ENCODE data around the gene TMEM132C. TPM values are rescaled to one million over a fixed set of nuclear protein-coding genes. Genes with fewer than 3 reads are reported as not detected.
"Not testable (repeated sequence)": the region's sequence is repeated elsewhere in the genome, so short reads cannot be mapped to it uniquely, and the experiment has no call there.

Gene TMEM132C
- not detected in 2 replicates for total RNA-seq

GRCh38 chr12:128267131-128267622 is at the start of gene TMEM132C:
Gene TMEM132C, plus strand, starts transcription at chr12:128267170. Its CDS starts 233 bp downstream, at chr12:128267403.
- Mint-ChIP-seq H3K4me3 (ENCODE audit: low read depth) (no peak within 1 kb of the TSS), H3K36me3 (ENCODE audit: low read depth) (no peaks in the 10 kb centered on the region), H3K9me3 (peaks cover 16% of the 10 kb centered on the region), H3K27me3 (ENCODE audit: low read depth) (peaks cover 19% of the 10 kb centered on the region), H3K4me1 (ENCODE audit: low read depth) (no peaks in the 10 kb centered on the region), H3K27ac (no peak within 1 kb of the TSS)
- intact Hi-C loops (cut with micrococcal nuclease): no loop called here
- no peak for DNase-seq (ENCODE audit: low spot score)

DNA sequence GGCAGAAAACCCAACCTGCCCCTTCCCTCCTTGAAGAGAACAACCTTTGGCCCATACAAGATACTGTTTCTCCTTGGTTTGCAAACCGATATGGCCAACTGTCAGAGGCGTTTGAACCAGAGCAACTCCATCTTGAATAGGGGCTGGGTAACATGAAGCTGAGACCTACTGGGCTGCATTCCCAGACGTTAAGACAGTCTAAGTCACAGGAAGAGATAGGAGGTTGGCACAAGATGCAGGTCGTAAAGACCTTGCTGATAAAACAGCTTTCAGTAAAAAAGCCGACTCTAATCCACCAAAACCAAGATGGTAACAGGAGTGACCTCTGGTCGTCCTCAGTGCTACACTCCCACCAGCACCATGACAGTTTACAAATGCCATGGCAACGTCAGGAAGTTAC is 42.7 kb upstream of the TMEM132C start:
- Mint-ChIP-seq H3K4me1 (ENCODE audit: low read depth) (no peaks in the 10 kb centered on the region), H3K4me3 (ENCODE audit: low read depth) (no peak overlapping the region), H3K27ac (no peak overlapping the region), H3K36me3 (ENCODE audit: low read depth) (no peaks in the 10 kb centered on the region), H3K27me3 (ENCODE audit: low read depth) (no peaks in the 10 kb centered on the region), H3K9me3 (peaks cover 26% of the 10 kb centered on the region)
- DNase-seq (ENCODE audit: low spot score): no peak
- intact Hi-C loops (cut with micrococcal nuclease): no loop called here

DNA sequence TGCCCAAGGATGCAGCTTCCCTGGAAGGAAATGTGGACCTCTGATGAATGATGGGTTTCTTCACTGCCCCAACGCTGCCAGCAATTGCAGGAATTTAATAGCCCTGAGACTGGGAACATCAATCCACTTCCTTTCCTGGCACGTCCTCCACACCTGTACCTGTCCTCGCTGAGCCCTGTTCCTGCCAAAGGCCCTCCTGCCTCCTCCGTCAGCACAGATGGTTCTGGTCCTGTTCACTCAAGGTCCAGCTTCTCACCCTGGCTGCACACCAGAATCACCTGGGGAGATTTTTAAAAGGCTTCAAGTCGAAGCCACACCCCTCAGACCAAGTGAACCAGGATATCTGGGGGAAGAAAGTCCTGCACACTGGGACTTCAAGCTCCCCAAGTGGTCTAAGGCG is 38.4 kb upstream of the TMEM132C start:
- no peak for DNase-seq (ENCODE audit: low spot score)
- no peak overlapping the region for H3K4me3 Mint-ChIP-seq (ENCODE audit: low read depth)
- H3K9me3 Mint-ChIP-seq: peaks cover 39% of the 10 kb centered on the region

GRCh38 chr12:128235635-128236417 is 31.1 kb upstream of the TMEM132C start:
- H3K4me3 Mint-ChIP-seq (ENCODE audit: low read depth): no peak overlapping the region
- H3K27me3 Mint-ChIP-seq (ENCODE audit: low read depth): no peaks in the 10 kb centered on the region
- intact Hi-C loops (cut with micrococcal nuclease): no loop called here
- no peaks in the 10 kb centered on the region for H3K4me1 Mint-ChIP-seq (ENCODE audit: low read depth)
- DNase-seq (ENCODE audit: low spot score): no peak
- no peak overlapping the region for H3K27ac Mint-ChIP-seq
- H3K36me3 Mint-ChIP-seq (ENCODE audit: low read depth): no peaks in the 10 kb centered on the region
- H3K9me3 Mint-ChIP-seq: peaks cover 37% of the 10 kb centered on the region

More for the DNA sequence above, 38.4 kb upstream of the TMEM132C start:
- Mint-ChIP-seq H3K27ac (no peak overlapping the region), H3K4me1 (ENCODE audit: low read depth) (no peaks in the 10 kb centered on the region), H3K27me3 (ENCODE audit: low read depth) (no peaks in the 10 kb centered on the region), H3K36me3 (ENCODE audit: low read depth) (no peaks in the 10 kb centered on the region)
- intact Hi-C loops (cut with micrococcal nuclease): no loop called here

GRCh38 chr12:128236525-128236924 is 30.4 kb upstream of the TMEM132C start:
- Mint-ChIP-seq H3K36me3 (ENCODE audit: low read depth) (no peaks in the 10 kb centered on the region), H3K4me1 (ENCODE audit: low read depth) (no peaks in the 10 kb centered on the region), H3K4me3 (ENCODE audit: low read depth) (no peak overlapping the region), H3K9me3 (peaks cover 32% of the 10 kb centered on the region), H3K27me3 (ENCODE audit: low read depth) (no peaks in the 10 kb centered on the region), H3K27ac (no peak overlapping the region)
- DNase-seq (ENCODE audit: low spot score): no peak
- intact Hi-C loops (cut with micrococcal nuclease): no loop called here

- Mint-ChIP-seq H3K36me3 (ENCODE audit: low read depth) (no peaks in the 10 kb centered on the region), H3K4me1 (ENCODE audit: low read depth) (no peaks in the 10 kb centered on the region), H3K27me3 (ENCODE audit: low read depth) (no peaks in the 10 kb centered on the region), H3K9me3 (peaks cover 22% of the 10 kb centered on the region), H3K27ac (no peak overlapping the region), H3K4me3 (ENCODE audit: low read depth) (no peak overlapping the region)
- DNase-seq (ENCODE audit: low spot score): no peak
- intact Hi-C loops (cut with micrococcal nuclease): no loop called here
These were observed 26.2 kb upstream of the TMEM132C start for GRCh38 chr12:128240745-128241144.

- Mint-ChIP-seq H3K27me3 (ENCODE audit: low read depth) (no peaks in the 10 kb centered on the region), H3K9me3 (peaks cover 22% of the 10 kb centered on the region), H3K27ac (no peak overlapping the region), H3K4me1 (ENCODE audit: low read depth) (no peaks in the 10 kb centered on the region), H3K4me3 (ENCODE audit: low read depth) (no peak overlapping the region), H3K36me3 (ENCODE audit: low read depth) (no peaks in the 10 kb centered on the region)
- intact Hi-C loops (cut with micrococcal nuclease): no loop called here
- DNase-seq (ENCODE audit: low spot score): no peak
These were observed 21.8 kb upstream of the TMEM132C start for GRCh38 chr12:128245121-128245520.

GRCh38 chr12:128245905-128246304 is 21.1 kb upstream of the TMEM132C start:
- no peaks in the 10 kb centered on the region for H3K27me3 Mint-ChIP-seq (ENCODE audit: low read depth)
- no peak overlapping the region for H3K27ac Mint-ChIP-seq
- peaks cover 20% of the 10 kb centered on the region for H3K9me3 Mint-ChIP-seq
- intact Hi-C loops (cut with micrococcal nuclease): no loop called here
- H3K4me1 Mint-ChIP-seq (ENCODE audit: low read depth): no peaks in the 10 kb centered on the region
- no peak overlapping the region for H3K4me3 Mint-ChIP-seq (ENCODE audit: low read depth)
- DNase-seq (ENCODE audit: low spot score): no peak
- H3K36me3 Mint-ChIP-seq (ENCODE audit: low read depth): no peaks in the 10 kb centered on the region

GRCh38 chr12:128250096-128250495 is 16.9 kb upstream of the TMEM132C start:
- Mint-ChIP-seq H3K4me3 (ENCODE audit: low read depth) (no peak overlapping the region), H3K9me3 (peaks cover 20% of the 10 kb centered on the region), H3K36me3 (ENCODE audit: low read depth) (no peaks in the 10 kb centered on the region), H3K27ac (no peak overlapping the region), H3K4me1 (ENCODE audit: low read depth) (no peaks in the 10 kb centered on the region), H3K27me3 (ENCODE audit: low read depth) (no peaks in the 10 kb centered on the region)
- intact Hi-C loops (cut with micrococcal nuclease): no loop called here
- no peak for DNase-seq (ENCODE audit: low spot score)

- intact Hi-C loops (cut with micrococcal nuclease); H3K36me3 Mint-ChIP-seq (ENCODE audit: low read depth); H3K4me3 Mint-ChIP-seq (ENCODE audit: low read depth); H3K27me3 Mint-ChIP-seq (ENCODE audit: low read depth); H3K27ac Mint-ChIP-seq; DNase-seq (ENCODE audit: low spot score); H3K4me1 Mint-ChIP-seq (ENCODE audit: low read depth): not testable (repeated sequence)
- peaks cover 12% of the 10 kb centered on the region for H3K9me3 Mint-ChIP-seq
These were observed 13.1 kb upstream of the TMEM132C start for GRCh38 chr12:128253829-128254228.

DNA sequence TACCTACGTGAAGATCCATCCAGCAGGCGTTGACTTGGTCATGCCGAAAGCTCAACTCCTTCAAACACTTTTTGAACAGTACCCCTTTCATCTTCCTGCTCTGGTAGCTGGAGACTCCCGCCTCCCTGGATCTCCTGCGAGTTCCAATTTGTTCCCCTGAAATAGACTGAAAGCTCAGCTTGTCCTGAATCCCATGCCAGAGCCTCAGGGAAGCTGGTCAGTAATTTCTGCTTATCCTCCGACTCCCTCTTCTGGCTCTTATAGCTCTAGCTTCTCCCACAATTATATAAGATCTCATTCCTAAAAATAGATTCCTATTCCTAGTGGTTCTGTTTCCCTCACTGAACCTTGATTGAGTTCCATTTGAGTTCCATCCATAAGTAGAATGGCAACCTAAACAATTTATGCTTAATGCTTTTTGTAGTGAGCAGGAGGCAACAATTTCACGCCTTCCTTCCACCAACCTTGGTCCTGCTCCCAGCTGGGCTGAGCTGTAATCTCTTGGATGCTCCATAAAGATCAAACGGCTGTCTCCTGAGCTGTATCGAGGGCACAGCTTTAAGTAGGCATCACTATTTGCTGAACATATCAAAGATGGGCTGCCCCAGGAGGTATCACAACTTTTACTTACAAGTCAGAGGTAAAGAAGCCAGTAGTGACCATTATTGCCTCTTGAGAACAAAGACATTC is 8.0 kb upstream of the TMEM132C start:
- H3K4me3 Mint-ChIP-seq (ENCODE audit: low read depth): no peak overlapping the region
- no peak for DNase-seq (ENCODE audit: low spot score)

DNA sequence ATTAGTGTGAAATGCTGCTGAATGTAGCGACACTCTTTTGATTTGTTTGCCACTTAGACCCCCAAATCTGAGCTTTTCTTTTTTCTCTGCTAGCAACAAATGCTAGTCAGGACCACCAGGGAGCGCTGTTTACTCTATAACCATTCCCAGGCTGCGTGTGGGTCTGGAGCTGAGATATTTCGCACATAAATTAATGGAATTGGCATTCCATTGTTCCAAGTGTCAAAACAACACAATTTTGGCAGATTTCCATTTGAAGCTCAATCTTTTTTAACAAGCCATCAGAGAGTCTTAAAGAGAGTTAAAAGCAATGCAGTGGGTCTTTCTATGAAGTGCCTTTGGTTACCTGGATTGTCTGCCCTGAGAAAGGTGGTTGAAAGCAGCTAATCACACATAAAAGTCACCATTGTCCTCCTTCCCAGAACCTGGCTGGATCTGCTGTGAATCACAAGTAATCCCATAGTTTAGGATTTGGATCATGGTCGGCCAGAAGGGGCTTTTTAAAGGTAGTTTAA is 7.4 kb upstream of the TMEM132C start:
- DNase-seq (ENCODE audit: low spot score): no peak
- H3K36me3 Mint-ChIP-seq (ENCODE audit: low read depth): no peaks in the 10 kb centered on the region
- H3K9me3 Mint-ChIP-seq: peaks cover 13% of the 10 kb centered on the region
- no peak overlapping the region for H3K4me3 Mint-ChIP-seq (ENCODE audit: low read depth)
- H3K27me3 Mint-ChIP-seq (ENCODE audit: low read depth): no peaks in the 10 kb centered on the region
- H3K4me1 Mint-ChIP-seq (ENCODE audit: low read depth): no peaks in the 10 kb centered on the region
- intact Hi-C loops (cut with micrococcal nuclease): no loop called here
- H3K27ac Mint-ChIP-seq: no peak overlapping the region

More for the DNA sequence above, 8.0 kb upstream of the TMEM132C start:
- no peaks in the 10 kb centered on the region for H3K4me1 Mint-ChIP-seq (ENCODE audit: low read depth)
- intact Hi-C loops (cut with micrococcal nuclease): no loop called here
- H3K27ac Mint-ChIP-seq: no peak overlapping the region
- no peaks in the 10 kb centered on the region for H3K27me3 Mint-ChIP-seq (ENCODE audit: low read depth)
- H3K9me3 Mint-ChIP-seq: peaks cover 7% of the 10 kb centered on the region
- H3K36me3 Mint-ChIP-seq (ENCODE audit: low read depth): no peaks in the 10 kb centered on the region

DNA sequence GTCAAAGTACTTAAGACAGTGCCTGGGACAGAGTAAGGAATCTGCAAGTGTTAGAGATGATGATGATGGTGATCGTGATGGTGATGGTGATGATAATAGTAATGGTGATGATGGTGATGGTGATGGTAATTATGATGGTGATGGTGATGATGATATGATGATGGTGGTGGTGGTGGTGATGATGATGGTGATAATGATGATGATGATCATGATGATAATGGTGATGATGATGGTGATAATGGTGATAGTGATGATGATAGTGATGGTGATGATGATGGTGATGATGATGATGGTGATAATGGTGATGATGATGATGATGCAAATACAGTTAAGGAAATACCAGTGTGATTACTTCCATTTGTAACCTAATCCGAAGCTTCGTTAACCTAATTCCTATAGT is 5.2 kb upstream of the TMEM132C start:
- Mint-ChIP-seq H3K4me1 (ENCODE audit: low read depth) (no peaks in the 10 kb centered on the region), H3K4me3 (ENCODE audit: low read depth) (no peak overlapping the region), H3K27ac (no peak overlapping the region), H3K27me3 (ENCODE audit: low read depth) (peaks cover 9% of the 10 kb centered on the region), H3K36me3 (ENCODE audit: low read depth) (no peaks in the 10 kb centered on the region), H3K9me3 (peaks cover 16% of the 10 kb centered on the region)
- no peak for DNase-seq (ENCODE audit: low spot score)
- intact Hi-C loops (cut with micrococcal nuclease): no loop called here

Data from activated T-helper 2 cell treated with anti-CD3 and anti-CD28 coated beads, Interferon-gamma antibody, Interleukin-2, Interleukin-4, amounts not matched to agents 10 μg/mL and 5 μg/mL and 100 μg/mL, durations not matched to agents 14 hours and 24 hours and 36 hours (primary cell).